ENCODE measurements around the gene STK26. TPM values are rescaled to one million over a fixed set of nuclear protein-coding genes. Genes with fewer than 3 reads are reported as not detected.

STK26 gene
- total RNA-seq, 1 donor from 2014 or later: 66.0 TPM

DNA sequence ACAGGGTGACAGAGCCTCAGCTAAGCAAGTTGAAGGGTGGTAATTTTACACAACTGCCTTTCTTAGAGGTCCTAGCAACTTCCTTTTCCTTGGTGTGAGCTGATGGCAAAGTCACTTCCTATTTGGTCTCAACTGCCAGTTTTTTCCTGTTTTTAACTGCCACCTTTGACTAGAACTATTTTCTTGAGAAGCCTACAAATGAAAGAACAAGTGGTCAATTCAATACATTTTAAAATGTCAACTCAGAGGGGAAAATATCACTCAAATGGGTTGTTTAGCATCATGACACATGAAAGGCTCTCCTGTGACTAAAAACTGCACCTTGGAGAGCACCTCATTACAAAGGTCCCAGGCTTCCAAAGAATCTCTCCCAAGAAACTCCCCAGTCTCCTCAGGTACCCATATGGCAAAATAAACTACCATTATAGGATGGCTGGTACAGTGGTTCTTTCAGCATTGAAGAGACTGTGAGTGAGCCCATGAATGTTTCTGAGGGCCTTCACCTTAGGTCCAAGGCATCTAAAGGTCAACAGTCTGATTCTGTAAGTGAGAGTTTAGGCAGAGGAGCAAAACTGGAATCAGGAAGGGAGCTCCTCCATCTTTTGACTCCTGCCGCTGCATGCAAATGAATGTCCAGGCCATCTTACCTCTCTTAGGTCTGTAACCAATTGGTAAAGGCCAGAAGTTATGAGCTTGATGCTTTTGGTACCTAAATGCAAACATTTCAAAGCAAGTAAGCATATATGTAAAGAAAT lies 5.5 kb upstream of the STK26 start:
- Mint-ChIP-seq H3K36me3 (ENCODE audit: low read depth) (no peaks in the 10 kb centered on the region), H3K4me3 (peak overlapping the region; percentile 49), H3K4me1 (peaks cover 20% of the 10 kb centered on the region), H3K9me3 (no peaks in the 10 kb centered on the region), H3K27me3 (no peaks in the 10 kb centered on the region), H3K27ac (peak overlapping the region; percentile 82)
- intact Hi-C loops (cut with micrococcal nuclease): loop anchor here (1.0 to 2.0 kb wide), 2 partner anchors 17 to 30 kb away; no protein-coding TSS in a partner anchor
- DNase-seq: no peak

DNA sequence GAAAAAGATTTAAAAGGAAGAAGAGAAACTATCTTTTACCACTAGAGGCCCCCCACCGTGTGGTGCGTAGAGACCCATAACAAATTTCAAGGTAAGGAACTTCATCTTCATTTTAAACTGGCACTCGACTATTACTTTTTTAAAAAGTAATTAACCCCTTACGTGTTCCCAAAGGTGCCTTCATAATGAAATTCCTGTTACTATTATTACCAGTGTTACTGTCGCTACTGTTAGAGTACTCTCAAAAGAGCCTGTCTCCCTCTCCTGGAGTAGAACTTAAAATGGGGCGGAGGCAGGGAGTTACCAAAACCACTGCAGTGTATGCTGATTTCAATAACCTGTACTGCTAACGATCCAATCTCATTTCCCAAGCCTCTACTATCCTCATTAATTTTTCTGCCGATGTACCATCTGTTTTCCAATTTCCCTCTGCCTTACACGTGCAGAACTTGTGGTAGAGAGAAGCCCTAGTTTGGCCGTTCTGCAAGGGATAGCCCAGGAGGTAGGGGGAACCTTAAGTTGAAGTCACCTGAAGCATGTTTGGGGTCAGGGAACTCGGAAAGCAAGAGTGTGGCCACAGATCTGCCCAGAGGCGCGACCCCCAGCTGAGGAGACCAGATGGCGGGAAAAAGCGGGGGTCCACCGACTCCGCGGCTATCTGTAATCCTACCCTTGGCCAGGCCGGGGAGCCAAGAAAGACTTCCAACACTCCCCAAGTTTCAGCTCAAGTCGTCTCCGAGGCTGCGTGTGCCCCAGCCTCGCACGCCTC lies 720 bp upstream of the STK26 start:
- H3K4me1 Mint-ChIP-seq: peaks cover 17% of the 10 kb centered on the region
- intact Hi-C loops (cut with micrococcal nuclease): loop anchor here (2.0 to 10.0 kb wide), 4 partner anchors 36 to 466 kb away; partner anchors contain the start of gene MBNL3
- peaks cover 6% of the 10 kb centered on the region for H3K36me3 Mint-ChIP-seq (ENCODE audit: low read depth)
- H3K27ac Mint-ChIP-seq: peak overlapping the region; percentile 95
- H3K4me3 Mint-ChIP-seq: peak overlapping the region; percentile 95
- H3K9me3 Mint-ChIP-seq: no peaks in the 10 kb centered on the region
- peak; percentile 68 for DNase-seq
- no peaks in the 10 kb centered on the region for H3K27me3 Mint-ChIP-seq

DNA sequence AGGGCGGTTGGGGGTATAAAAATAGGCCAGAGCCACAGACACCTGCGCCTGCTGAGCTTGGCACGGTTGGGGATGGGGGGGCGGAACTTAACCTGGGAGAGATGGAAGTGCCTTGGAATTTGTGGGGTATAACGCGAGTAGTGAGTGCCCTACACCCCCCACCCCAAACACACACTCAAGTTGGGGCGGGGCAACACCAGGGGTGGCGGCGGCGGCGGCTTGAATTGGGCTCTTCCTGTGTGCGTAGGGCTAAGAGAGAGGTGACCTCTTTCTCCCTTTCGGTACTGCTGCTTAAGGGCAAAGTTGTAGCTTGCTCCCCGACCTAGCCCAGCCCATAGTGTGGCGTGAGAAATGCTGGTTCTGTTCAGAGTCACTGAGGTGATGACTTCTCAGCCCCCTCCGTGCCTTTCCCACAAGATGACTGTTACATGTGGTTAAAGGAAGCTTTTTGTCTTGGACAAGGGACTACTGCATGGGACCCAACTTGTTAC lies 839 bp downstream of the STK26 start:
- Mint-ChIP-seq H3K27ac (peak overlapping the region; percentile 95), H3K9me3 (no peaks in the 10 kb centered on the region), H3K4me1 (peaks cover 22% of the 10 kb centered on the region), H3K36me3 (ENCODE audit: low read depth) (peaks cover 17% of the 10 kb centered on the region), H3K27me3 (no peaks in the 10 kb centered on the region), H3K4me3 (peak overlapping the region; percentile 95)
- intact Hi-C loops (cut with micrococcal nuclease): loop anchor here (1.0 to 10.0 kb wide), 6 partner anchors 8 to 465 kb away; partner anchors contain the start of gene MBNL3
- peak; percentile 87 for DNase-seq

DNA sequence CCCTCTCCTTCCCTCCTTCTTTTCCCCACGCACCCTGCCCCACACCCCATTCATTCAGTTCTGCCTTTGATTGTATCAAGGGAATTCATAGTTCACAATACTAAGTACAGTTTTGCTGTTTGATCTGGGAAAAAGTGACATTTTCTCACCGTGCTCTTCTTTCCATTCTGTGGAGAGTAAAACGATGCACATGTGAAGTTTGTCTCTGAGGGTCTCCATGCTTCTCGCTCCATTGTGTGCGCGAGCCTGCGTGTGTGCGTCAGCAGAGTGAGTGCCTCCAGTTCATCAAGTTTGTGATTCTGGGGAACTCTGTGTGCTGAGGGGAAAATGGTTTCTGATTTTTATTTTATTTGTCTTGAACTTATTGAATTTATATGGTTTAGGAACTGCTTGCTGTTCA lies 1.9 kb downstream of the STK26 start:
- Mint-ChIP-seq H3K9me3 (no peaks in the 10 kb centered on the region), H3K4me3 (peak overlapping the region; percentile 88), H3K36me3 (ENCODE audit: low read depth) (peaks cover 21% of the 10 kb centered on the region), H3K27ac (peak overlapping the region; percentile 83), H3K27me3 (no peaks in the 10 kb centered on the region), H3K4me1 (peaks cover 27% of the 10 kb centered on the region)
- no peak for DNase-seq
- intact Hi-C loops (cut with micrococcal nuclease): loop anchor here (10.0 kb wide), 1 partner anchor 50 kb away; no protein-coding TSS in a partner anchor

DNA sequence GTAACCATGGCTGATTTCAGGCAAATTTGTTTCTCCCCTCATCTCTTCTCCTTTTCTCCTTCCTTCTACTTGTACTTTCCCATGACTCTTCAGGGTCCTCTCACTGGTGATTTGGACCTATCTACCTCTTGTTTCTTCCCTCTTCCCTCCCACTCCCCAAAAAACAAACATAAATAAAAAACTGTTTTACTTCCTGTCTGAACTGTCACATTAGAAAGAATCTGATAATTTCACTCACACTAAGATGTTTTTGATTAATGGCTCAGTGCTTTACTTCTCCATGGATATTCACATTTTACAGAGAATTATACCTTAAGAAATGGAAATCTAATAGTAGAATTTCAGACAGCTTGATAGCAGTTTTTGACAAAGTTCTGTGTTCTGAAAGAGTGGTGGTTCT lies 7.2 kb downstream of the STK26 start:
- DNase-seq: no peak
- intact Hi-C loops (cut with micrococcal nuclease): no loop called here
- H3K27me3 Mint-ChIP-seq: no peaks in the 10 kb centered on the region
- peaks cover 30% of the 10 kb centered on the region for H3K36me3 Mint-ChIP-seq (ENCODE audit: low read depth)
- H3K9me3 Mint-ChIP-seq: no peaks in the 10 kb centered on the region
- H3K4me3 Mint-ChIP-seq: no peak overlapping the region
- H3K27ac Mint-ChIP-seq: no peak overlapping the region
- peaks cover 48% of the 10 kb centered on the region for H3K4me1 Mint-ChIP-seq

DNA sequence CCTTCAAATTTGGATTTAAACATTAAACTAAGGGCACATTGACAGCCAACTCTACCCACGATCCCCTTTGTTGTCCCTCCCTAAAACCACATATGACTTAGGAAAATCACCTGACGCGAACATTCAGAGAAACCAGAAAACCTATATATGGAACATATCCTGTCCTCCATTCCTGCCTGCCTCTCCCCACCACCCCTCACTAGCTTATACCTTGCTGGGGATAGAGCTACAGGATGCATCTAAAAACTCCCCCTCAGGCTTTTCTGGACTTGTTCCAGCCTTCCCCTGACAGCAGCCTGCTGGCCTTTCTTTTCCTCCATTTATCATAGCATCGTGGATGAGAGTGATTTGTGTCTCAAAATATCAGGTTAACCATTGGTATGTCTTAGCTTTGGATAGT lies 8.8 kb downstream of the STK26 start:
- intact Hi-C loops (cut with micrococcal nuclease): loop anchor here (1.0 kb wide), 1 partner anchor 8 kb away; no protein-coding TSS in a partner anchor
- no peak for DNase-seq
- H3K4me1 Mint-ChIP-seq: peaks cover 52% of the 10 kb centered on the region
- H3K27me3 Mint-ChIP-seq: no peaks in the 10 kb centered on the region
- H3K9me3 Mint-ChIP-seq: no peaks in the 10 kb centered on the region
- peak overlapping the region; percentile 65 for H3K4me3 Mint-ChIP-seq
- peak overlapping the region; percentile 60 for H3K27ac Mint-ChIP-seq
- peaks cover 33% of the 10 kb centered on the region for H3K36me3 Mint-ChIP-seq (ENCODE audit: low read depth)

DNA sequence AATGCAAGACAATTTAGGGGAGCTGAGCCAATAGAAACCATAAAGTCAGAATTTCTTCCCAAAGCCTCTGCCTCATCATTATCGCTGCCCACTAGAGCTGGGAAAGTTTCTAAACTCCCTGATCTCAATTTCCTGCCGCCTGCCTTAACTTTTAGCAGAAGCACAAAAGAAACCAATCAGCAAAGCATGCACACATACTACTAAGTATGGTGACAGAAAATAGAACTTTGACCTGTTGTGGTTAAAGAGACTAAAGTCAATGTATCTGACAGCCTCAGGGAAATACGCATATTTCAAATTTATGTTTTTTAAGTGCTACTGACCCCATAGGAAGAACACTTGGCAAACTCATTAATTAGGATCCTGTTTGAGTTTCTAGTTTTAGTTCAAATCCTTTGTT lies 10.1 kb downstream of the STK26 start:
- no peak overlapping the region for H3K27ac Mint-ChIP-seq
- no peaks in the 10 kb centered on the region for H3K27me3 Mint-ChIP-seq
- intact Hi-C loops (cut with micrococcal nuclease): no loop called here
- no peak for DNase-seq
- no peaks in the 10 kb centered on the region for H3K9me3 Mint-ChIP-seq
- peaks cover 28% of the 10 kb centered on the region for H3K36me3 Mint-ChIP-seq (ENCODE audit: low read depth)
- no peak overlapping the region for H3K4me3 Mint-ChIP-seq
- H3K4me1 Mint-ChIP-seq: peaks cover 48% of the 10 kb centered on the region

DNA sequence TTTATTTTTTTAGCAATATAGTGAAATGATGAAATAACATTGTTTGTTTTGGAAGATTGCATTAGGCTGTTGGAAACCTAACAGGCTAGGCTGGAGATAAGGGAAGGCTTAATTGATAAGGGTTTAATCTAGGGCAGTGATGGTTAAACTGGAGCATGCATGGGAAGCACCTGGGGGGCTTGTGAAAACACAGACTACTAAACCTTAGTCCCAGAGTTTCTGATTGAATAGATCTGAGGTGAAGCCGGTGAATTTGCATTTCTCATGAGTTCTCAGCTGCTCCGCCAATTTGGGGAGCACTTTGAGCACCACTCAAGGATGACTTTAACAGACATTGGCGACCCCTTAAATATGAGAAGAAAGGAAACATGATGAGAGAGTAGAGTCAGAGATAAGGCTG lies 11.5 kb downstream of the STK26 start:
- intact Hi-C loops (cut with micrococcal nuclease): no loop called here
- no peak overlapping the region for H3K27ac Mint-ChIP-seq
- no peaks in the 10 kb centered on the region for H3K9me3 Mint-ChIP-seq
- H3K27me3 Mint-ChIP-seq: no peaks in the 10 kb centered on the region
- no peak for DNase-seq
- peak overlapping the region; percentile 38 for H3K4me3 Mint-ChIP-seq
- peaks cover 18% of the 10 kb centered on the region for H3K36me3 Mint-ChIP-seq (ENCODE audit: low read depth)
- peaks cover 39% of the 10 kb centered on the region for H3K4me1 Mint-ChIP-seq

DNA sequence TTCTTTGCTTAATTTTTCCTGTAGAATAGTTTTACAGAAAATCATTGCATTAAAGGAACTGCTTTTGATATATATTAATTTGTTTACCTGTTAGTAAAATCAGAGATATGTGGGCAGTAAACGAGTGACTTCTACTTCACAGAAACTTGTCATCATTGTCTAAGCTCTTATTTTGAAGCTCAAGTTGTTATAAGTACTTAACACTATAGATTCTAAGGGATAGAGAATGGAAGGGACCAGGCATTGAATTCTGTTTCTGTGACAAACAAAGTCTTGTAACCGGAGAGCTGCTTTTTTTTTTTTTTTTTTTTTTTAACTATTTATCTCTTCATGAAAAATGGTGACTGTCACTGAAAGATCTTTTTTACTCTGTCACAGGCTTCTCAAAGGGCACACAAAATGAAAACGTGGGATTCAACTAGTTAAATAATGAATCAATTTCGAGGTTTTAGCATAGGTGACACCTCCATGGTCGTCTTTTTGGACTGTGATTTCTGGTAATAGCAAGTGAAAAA lies 14.4 kb downstream of the STK26 start:
- Mint-ChIP-seq H3K27me3 (no peaks in the 10 kb centered on the region), H3K4me3 (no peak overlapping the region), H3K9me3 (no peaks in the 10 kb centered on the region), H3K4me1 (peaks cover 32% of the 10 kb centered on the region), H3K27ac (no peak overlapping the region), H3K36me3 (ENCODE audit: low read depth) (peaks cover 12% of the 10 kb centered on the region)
- intact Hi-C loops (cut with micrococcal nuclease): no loop called here
- DNase-seq: no peak

DNA sequence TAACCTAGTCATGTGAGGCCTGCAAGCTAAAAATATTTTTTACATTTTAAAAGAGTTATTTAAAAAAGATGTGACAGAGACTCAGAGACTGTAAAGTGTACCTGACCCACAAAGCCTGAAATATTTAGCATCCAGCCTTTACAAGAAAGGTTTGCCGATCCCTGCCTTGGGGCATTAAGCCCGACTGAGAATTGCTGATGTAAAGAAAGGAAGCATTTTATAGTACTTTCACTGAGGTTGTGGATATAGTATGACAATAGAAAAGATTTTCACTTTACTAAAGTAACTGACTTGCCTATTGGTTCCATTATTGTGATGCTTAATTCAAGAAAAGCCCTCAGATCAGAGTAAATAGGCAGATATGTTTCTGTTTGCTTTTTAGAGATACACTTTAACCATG lies 17.0 kb downstream of the STK26 start:
- intact Hi-C loops (cut with micrococcal nuclease): no loop called here
- no peak overlapping the region for H3K27ac Mint-ChIP-seq
- no peak for DNase-seq
- peaks cover 7% of the 10 kb centered on the region for H3K36me3 Mint-ChIP-seq (ENCODE audit: low read depth)
- H3K4me3 Mint-ChIP-seq: no peak overlapping the region
- peaks cover 22% of the 10 kb centered on the region for H3K4me1 Mint-ChIP-seq
- H3K27me3 Mint-ChIP-seq: no peaks in the 10 kb centered on the region
- H3K9me3 Mint-ChIP-seq: no peaks in the 10 kb centered on the region

DNA sequence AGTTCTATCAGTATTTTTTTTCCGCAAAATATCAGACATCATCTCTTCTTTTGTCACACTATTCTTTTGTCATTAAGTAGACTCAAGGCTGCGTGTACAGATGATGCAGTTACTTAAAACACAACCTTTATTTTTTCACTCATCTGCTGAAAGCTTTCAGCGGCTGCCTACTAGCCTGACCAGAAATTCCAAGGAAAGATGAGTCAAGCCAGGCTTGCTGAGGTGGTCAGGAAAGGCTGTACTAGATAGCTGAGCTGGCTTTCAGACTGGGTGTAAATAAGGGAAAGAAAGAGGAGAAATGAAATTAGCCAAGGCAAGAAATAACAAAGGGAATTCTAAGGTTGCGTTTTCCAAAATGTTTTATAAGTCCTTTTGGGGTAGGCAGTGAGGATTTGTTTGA lies 17.9 kb downstream of the STK26 start:
- Mint-ChIP-seq H3K27me3 (no peaks in the 10 kb centered on the region), H3K4me1 (peaks cover 18% of the 10 kb centered on the region), H3K9me3 (no peaks in the 10 kb centered on the region), H3K36me3 (ENCODE audit: low read depth) (peaks cover 3% of the 10 kb centered on the region), H3K27ac (no peak overlapping the region), H3K4me3 (no peak overlapping the region)
- no peak for DNase-seq
- intact Hi-C loops (cut with micrococcal nuclease): no loop called here

DNA sequence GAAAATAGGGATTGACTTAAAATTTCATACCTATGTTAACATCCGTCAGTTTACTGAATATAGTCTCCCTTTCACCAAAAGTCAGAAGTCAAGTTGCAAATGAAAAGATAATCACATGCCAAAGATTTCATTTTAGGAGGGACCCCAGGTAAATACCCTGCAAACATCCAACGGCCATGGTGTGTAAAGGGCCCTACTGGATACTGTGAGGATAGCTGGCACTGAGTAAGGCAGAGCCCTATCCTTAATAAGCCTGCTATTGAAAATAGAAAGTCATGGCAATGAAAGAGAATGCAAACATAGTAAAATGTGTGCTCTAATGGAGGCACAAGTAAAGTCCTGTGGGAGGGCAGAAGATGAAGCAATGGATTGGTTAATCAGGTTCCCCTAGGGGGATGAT lies 20.9 kb downstream of the STK26 start:
- H3K9me3 Mint-ChIP-seq: no peaks in the 10 kb centered on the region
- H3K36me3 Mint-ChIP-seq (ENCODE audit: low read depth): peaks cover 3% of the 10 kb centered on the region
- no peak for DNase-seq
- no peak overlapping the region for H3K4me3 Mint-ChIP-seq
- intact Hi-C loops (cut with micrococcal nuclease): no loop called here
- H3K4me1 Mint-ChIP-seq: peaks cover 15% of the 10 kb centered on the region
- H3K27me3 Mint-ChIP-seq: no peaks in the 10 kb centered on the region
- no peak overlapping the region for H3K27ac Mint-ChIP-seq

DNA sequence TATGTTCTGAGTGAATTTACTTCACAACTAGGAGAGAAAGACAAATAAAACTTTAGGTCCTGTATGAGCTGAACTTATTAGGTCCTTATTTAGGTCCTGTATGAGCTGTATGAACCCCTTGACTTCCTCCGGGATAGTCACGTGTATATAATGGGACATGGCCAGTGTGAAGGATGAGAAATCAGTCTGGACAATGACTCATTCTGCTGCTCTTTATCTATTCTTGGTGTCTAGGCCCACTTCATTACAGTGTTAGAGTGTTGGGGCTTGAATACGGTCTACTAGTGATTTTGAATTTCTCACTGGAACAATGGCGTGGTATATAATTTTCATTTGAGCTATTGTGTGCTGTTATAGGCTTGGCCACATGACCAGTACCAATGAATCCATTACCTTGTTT lies 21.9 kb downstream of the STK26 start:
- Mint-ChIP-seq H3K9me3 (no peaks in the 10 kb centered on the region), H3K4me1 (peaks cover 13% of the 10 kb centered on the region), H3K27me3 (no peaks in the 10 kb centered on the region), H3K4me3 (no peak overlapping the region), H3K27ac (no peak overlapping the region), H3K36me3 (ENCODE audit: low read depth) (peaks cover under 1% of the 10 kb centered on the region)
- intact Hi-C loops (cut with micrococcal nuclease): no loop called here
- no peak for DNase-seq

DNA sequence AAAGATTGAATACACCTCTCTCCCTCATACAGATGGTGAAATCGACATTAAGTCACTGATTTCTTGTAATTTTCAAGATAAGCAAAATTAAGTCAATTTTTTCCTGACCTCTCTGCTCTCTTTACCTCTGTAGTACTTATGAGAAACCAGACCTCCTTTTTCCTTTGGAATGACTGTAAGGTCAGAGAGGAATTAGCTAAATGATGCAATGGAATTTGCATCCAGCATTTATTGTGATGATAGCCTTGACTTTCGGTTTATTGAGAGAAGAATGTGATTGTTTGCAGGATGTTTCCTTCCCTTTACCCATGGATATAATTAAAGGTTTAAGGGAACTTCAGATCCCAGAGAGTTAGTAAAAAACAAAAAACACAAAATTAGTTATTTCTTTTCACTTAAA lies 22.4 kb downstream of the STK26 start:
- H3K27me3 Mint-ChIP-seq: no peaks in the 10 kb centered on the region
- H3K9me3 Mint-ChIP-seq: no peaks in the 10 kb centered on the region
- no peak for DNase-seq
- peaks cover 3% of the 10 kb centered on the region for H3K36me3 Mint-ChIP-seq (ENCODE audit: low read depth)
- intact Hi-C loops (cut with micrococcal nuclease): no loop called here
- no peak overlapping the region for H3K27ac Mint-ChIP-seq
- H3K4me3 Mint-ChIP-seq: no peak overlapping the region
- H3K4me1 Mint-ChIP-seq: peaks cover 13% of the 10 kb centered on the region

Data from activated CD4-positive, alpha-beta T cell treated with anti-CD3 and anti-CD28 coated beads, Interleukin-2, amount 10 ng/mL, durations not matched to agents 24 days and 14 days (primary cell).